ENCODE results near the gene LRRC75A. TPM values are rescaled to one million over a fixed set of nuclear protein-coding genes. Genes with fewer than 3 reads are reported as not detected.
A peak's percentile ranks its signal among the peaks of the same experiment; 100 is the strongest.

LRRC75A gene
- total RNA-seq, 1 donor: 6.1 TPM

DNA sequence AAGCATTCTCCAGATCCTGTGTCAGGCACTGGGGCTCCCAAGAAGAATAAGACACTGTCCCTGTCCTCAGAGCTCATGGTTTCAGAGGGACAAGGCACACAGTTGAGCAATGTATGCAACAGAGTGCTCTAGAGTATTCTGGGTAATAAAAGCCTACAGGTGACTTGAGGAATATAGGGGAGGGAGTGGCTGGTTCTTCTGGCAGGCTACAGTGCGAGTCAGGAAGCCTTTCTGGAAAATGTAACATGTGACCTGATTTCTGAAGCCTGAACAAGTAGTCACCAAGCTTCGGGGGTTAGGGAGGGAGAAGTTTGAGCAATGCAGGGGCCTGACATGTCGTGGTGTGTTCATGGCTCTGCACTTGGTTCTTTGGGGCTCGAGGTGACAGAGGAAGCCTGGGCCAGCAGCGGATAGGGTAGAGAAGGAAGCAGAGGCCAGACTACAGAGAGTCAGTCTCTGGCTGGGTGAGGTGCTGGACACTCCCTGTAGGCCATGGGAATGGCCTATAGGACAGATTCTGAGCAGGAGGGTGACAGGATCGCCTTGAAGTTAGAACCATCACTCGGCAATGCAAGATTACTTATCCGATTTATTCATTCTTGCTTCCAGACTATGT lies 16.0 kb upstream of the LRRC75A start:
- H3K4me3 ChIP-seq (ENCODE audit: low read depth, low read length): no peak overlapping the region
- TF ChIP-seq, protein P1, sequence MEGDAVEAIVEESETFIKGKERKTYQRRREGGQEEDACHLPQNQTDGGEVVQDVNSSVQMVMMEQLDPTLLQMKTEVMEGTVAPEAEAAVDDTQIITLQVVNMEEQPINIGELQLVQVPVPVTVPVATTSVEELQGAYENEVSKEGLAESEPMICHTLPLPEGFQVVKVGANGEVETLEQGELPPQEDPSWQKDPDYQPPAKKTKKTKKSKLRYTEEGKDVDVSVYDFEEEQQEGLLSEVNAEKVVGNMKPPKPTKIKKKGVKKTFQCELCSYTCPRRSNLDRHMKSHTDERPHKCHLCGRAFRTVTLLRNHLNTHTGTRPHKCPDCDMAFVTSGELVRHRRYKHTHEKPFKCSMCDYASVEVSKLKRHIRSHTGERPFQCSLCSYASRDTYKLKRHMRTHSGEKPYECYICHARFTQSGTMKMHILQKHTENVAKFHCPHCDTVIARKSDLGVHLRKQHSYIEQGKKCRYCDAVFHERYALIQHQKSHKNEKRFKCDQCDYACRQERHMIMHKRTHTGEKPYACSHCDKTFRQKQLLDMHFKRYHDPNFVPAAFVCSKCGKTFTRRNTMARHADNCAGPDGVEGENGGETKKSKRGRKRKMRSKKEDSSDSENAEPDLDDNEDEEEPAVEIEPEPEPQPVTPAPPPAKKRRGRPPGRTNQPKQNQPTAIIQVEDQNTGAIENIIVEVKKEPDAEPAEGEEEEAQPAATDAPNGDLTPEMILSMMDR (IDR thresholded peaks at IDR 0.05; ENCODE audit: insufficient read depth, low read length): no peak
- no peak for DNase-seq (ENCODE audit: low read depth)

DNA sequence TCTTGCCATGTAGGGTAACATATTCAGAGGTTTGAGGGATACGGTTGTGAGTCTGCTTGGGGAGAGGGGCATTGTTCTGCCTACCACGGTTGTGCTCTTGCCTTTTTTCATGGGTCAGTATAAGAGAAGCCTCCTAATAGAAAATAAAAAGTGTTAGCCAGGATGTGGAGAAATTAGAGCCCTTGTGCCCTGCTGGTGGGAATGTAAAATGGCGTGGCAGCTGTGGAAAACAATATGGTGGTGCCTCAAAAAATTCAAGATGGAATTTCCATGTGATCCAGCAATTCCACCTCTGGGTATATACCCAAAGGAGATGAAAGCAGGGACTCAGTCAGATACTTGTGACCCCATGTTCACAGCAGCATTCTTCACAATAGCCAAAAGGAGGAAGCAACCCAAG lies 14.2 kb upstream of the LRRC75A start:
- DNase-seq (ENCODE audit: low read depth): no peak
- H3K4me3 ChIP-seq (ENCODE audit: low read depth, low read length): no peak overlapping the region
- TF ChIP-seq, protein P1 (IDR thresholded peaks at IDR 0.05; ENCODE audit: insufficient read depth, low read length): peak; percentile 26

DNA sequence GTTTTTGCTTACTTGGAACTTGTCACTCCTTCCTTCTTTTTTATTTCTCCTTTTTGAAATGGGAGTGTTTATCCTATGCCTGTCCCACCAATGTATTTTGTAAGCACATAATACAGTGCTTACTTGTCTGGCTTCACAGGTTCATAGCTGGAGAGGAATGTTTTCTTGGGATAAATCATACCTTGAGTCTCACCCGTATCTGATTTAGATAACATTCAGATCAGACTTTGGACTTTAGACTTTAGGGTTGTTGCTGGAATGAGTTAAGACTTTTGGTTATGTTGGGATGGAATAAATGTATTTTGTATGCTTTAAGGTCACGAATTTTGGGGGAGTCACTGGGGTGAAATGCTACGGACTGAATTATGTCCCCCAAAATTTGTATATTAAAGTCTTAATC lies 13.0 kb upstream of the LRRC75A start:
- DNase-seq (ENCODE audit: low read depth): no peak
- no peak overlapping the region for H3K4me3 ChIP-seq (ENCODE audit: low read depth, low read length)
- TF ChIP-seq, protein P1 (IDR thresholded peaks at IDR 0.05; ENCODE audit: insufficient read depth, low read length): no peak

DNA sequence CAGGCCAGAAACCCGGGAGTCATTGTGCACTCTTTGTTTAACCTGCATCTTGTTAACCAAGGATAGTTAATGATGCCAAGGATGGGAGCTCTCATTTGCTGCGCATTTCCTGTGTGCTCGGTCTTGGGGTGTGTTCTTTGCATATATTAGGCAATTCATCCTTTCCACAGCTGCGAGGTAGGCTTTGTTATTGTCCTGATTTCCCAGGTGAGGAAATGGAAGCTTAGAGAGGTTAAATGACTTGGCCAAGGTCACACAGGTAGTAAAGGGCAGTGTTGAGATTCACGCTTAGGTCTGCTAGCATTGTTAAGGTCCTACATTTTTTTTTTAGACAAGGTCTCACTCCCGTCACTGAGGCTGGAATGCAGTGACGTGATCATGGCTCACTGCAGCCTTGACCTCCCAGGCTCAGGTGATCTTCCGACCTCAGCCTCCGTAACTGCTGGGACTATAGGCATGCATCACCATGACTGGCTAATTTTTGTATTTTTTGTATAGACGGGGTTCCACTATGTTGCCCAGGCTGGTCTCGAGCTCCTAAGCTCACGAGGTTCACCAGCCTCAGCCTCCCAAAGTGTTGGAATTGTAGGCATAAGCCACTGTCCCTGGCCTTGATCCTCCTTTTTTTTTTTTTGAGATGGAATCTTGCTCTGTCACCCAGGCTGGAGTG lies 5.0 kb upstream of the LRRC75A start:
- TF ChIP-seq, protein P1 (IDR thresholded peaks at IDR 0.05; ENCODE audit: insufficient read depth, low read length): no peak
- no peak for DNase-seq (ENCODE audit: low read depth)

DNA sequence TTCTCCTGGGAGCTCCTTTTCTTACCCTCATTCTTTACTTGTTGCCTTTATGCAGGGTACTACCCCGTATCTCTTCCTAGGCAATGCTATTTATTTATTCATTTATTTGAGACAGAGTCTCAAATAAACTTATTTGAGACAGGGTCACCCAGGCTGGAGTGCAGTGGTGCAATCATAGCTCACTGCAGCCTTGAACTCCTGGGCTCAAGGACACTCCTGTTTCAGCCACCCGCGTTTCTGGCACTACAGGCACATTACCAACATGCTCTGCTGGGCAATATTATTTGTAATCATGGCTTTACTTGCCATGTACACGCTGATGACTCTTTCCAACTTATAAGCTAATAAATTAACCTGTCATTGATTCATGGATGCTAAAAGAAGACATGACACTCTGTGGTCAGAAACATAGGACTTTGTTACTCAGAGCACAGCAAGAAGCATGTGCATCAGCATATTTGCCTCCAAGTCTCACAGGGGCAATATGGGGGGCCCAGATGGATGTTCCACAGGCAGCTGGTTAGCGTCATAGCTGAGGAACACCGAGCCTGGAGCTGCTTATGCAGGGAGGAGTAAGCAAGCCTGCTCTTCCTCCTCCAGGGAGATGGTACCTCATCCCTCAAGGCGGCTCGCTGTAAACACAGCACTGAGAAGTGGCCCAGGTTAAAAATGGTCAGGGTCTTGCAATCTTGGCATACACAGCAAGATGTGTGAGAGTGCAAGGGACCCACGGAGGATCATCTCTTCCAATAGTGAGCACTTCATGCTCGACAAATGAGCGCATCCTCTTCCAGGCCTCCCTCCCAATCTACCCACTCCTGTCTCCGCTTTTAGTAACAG lies 4.2 kb upstream of the LRRC75A start:
- DNase-seq (ENCODE audit: low read depth): no peak
- no peak overlapping the region for H3K4me3 ChIP-seq (ENCODE audit: low read depth, low read length)
- TF ChIP-seq, protein P1 (IDR thresholded peaks at IDR 0.05; ENCODE audit: insufficient read depth, low read length): no peak

More for the DNA sequence above, 5.0 kb upstream of the LRRC75A start:
- H3K4me3 ChIP-seq (ENCODE audit: low read depth, low read length): no peak overlapping the region

DNA sequence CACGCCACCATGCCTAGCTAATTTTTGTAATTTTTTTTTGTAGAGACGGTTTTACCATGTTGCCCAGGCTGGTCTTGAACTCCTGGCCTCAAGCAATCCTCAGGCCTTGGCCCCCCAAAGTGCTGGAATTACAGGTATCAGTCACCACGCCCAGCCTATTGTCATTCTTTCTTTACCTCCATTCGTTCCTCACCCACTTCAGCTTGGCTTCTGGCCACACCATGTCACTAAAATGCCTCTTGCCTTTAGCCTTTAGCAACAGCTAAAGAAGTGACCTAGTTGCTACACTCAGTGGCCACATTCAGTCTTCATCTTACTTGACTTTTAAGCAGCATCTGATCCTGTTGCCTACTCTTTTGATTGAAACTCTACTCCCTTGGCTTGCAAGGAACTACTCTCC lies 3.6 kb upstream of the LRRC75A start:
- no peak overlapping the region for H3K4me3 ChIP-seq (ENCODE audit: low read depth, low read length)
- TF ChIP-seq, protein P1 (IDR thresholded peaks at IDR 0.05; ENCODE audit: insufficient read depth, low read length): no peak
- DNase-seq (ENCODE audit: low read depth): no peak
